Hepatocyte (in vitro differentiated cells): ENCODE results near the gene NPLOC4. TPM values are rescaled to one million over a fixed set of nuclear protein-coding genes. Genes with fewer than 3 reads are reported as not detected.

Experiments used
- DNase-seq: peaks from one replicate; pipeline ENCODE4 v3.0.0-alpha.2; 2016; ENCODE audit warnings: low spot score
- H2AFZ ChIP-seq: fragments of 200-600 bp; sonication (generic); 2 replicates; pipeline ENCODE4 v1.6.0; 2016; ENCODE audit warnings: antibody characterized with exemption, mild to moderate bottlenecking
- H3K27ac ChIP-seq: fragments of 200-600 bp; sonication (generic); 2 replicates; pipeline ENCODE4 v1.5.1; 2016; ENCODE audit warnings: mild to moderate bottlenecking
- H3K27me3 ChIP-seq: fragments of 200-600 bp; sonication (generic); 2 replicates; pipeline ENCODE4 v1.6.1; 2016
- H3K36me3 ChIP-seq: fragments of 200-600 bp; sonication (generic); replicated peaks from 2 replicates; pipeline ENCODE4 v1.5.1; 2016; ENCODE audit warnings: low read depth; ENCODE audit not compliant: insufficient read depth
- H3K4me1 ChIP-seq: fragments of 200-600 bp; sonication (generic); 2 replicates; pipeline ENCODE4 v1.5.1; 2016; ENCODE audit warnings: mild to moderate bottlenecking, moderate library complexity; ENCODE audit not compliant: insufficient read depth
- H3K4me2 ChIP-seq: fragments of 200-600 bp; sonication (generic); 2 replicates; pipeline ENCODE4 v1.6.0; 2016
- H3K4me3 ChIP-seq: fragments of 200-600 bp; sonication (generic); 2 replicates; pipeline ENCODE4 v1.5.1; 2016; ENCODE audit warnings: mild to moderate bottlenecking
- H3K79me2 ChIP-seq: fragments of 200-600 bp; sonication (generic); 2 replicates; pipeline ENCODE4 v1.6.0; 2017; ENCODE audit warnings: mild to moderate bottlenecking
- H3K9me2 ChIP-seq: fragments of 200-600 bp; sonication (generic); replicated peaks from 2 replicates; pipeline ENCODE4 v1.6.0; 2017; ENCODE audit warnings: mild to moderate bottlenecking; ENCODE audit not compliant: insufficient read depth
- H3K9me3 ChIP-seq: fragments of 200-600 bp; sonication (generic); 2 replicates; pipeline ENCODE4 v1.5.1; 2016; ENCODE audit warnings: low read depth, mild to moderate bottlenecking
- H4K20me1 ChIP-seq: fragments of 200-600 bp; sonication (generic); 2 replicates; pipeline ENCODE4 v1.6.0; 2016; ENCODE audit warnings: mild to moderate bottlenecking; ENCODE audit not compliant: insufficient read depth, poor library complexity, severe bottlenecking
- CTCF ChIP-seq: fragments of 200-600 bp; sonication (generic); IDR thresholded peaks from 2 replicates; pipeline ENCODE4 v1.5.1; 2016; ENCODE audit warnings: antibody characterized with exemption, mild to moderate bottlenecking; ENCODE audit not compliant: poor library complexity
- EZH2 ChIP-seq: fragments of 200-600 bp; sonication (generic); IDR thresholded peaks from 2 replicates; pipeline ENCODE4 v1.6.1; 2016; ENCODE audit warnings: antibody characterized with exemption, mild to moderate bottlenecking, borderline replicate concordance
- EZH2phosphoT487 ChIP-seq: fragments of 200-600 bp; sonication (generic); IDR thresholded peaks from one replicate; pipeline ENCODE4 v1.6.1; 2018; ENCODE audit warnings: antibody characterized with exemption, mild to moderate bottlenecking, low read depth, moderate library complexity; ENCODE audit not compliant: unreplicated experiment, severe bottlenecking
- WGBS: methylation state at CpG from one replicate; pipeline ENCODE4 v1.1.6; 2016; ENCODE audit warnings: low lambda C conversion rate; ENCODE audit errors: missing lambda C conversion rate; 5-methylcytosine and 5-hydroxymethylcytosine counted together
- polyA plus RNA-seq: library from polyadenylated mRNA; unstranded; fragments of >200 nt; fragmentation: Nextera tagmentation; extraction: Ambion mirVana; gene quantifications from 2 replicates; pipeline ENCODE4 v1.2.1, GENCODE V29; 2016
- total RNA-seq: library from RNA; depleted of rRNA; stranded (reverse); fragments of >200 nt; gene quantifications from 2 replicates; pipeline ENCODE4 v1.2.3, GENCODE V29; 2014

The NPLOC4 gene
- total and polyA plus RNA-seq, 2 experiments from 2014 or later, result 53.7 to 54.6 TPM

- Histone ChIP-seq H3K36me3 (no peaks in the 10 kb centered on the region), H3K9me2 (no peaks in the 10 kb centered on the region), H3K4me1 (peaks cover 9% of the 10 kb centered on the region), H3K27me3 (peaks cover 13% of the 10 kb centered on the region), H3K9me3 (no peaks in the 10 kb centered on the region), H3K4me2 (no peak overlapping the region), H3K4me3 (no peak overlapping the region), H3K27ac (no peak overlapping the region), H4K20me1 (no peaks in the 10 kb centered on the region), H2AFZ (no peak overlapping the region), H3K79me2 (no peaks in the 10 kb centered on the region)
- no peak for DNase-seq
- 99% methylated on average over 14 of the region's 14 CpGs for WGBS
- TF ChIP-seq CTCF, result no peak
- no peak for TF ChIP-seq EZH2
- TF ChIP-seq EZH2phosphoT487, result no peak
Measured at GRCh38 chr17:81540676-81541027, 96.3 kb downstream of the NPLOC4 start.

- Histone ChIP-seq H2AFZ (no peak overlapping the region), H3K9me3 (no peaks in the 10 kb centered on the region), H3K79me2 (no peaks in the 10 kb centered on the region), H4K20me1 (no peaks in the 10 kb centered on the region), H3K4me3 (no peak overlapping the region), H3K9me2 (no peaks in the 10 kb centered on the region), H3K27me3 (peaks cover 13% of the 10 kb centered on the region), H3K4me1 (peaks cover 9% of the 10 kb centered on the region), H3K4me2 (no peak overlapping the region), H3K27ac (no peak overlapping the region), H3K36me3 (no peaks in the 10 kb centered on the region)
- TF ChIP-seq EZH2, result no peak
- no peak for TF ChIP-seq CTCF
- no peak for TF ChIP-seq EZH2phosphoT487
- DNase-seq, result no peak
- WGBS, result 97% methylated on average over 25 of the region's 28 CpGs
Measured at GRCh38 chr17:81539961-81540675, 96.8 kb downstream of the NPLOC4 start.

- H3K27me3 ChIP-seq, result peaks cover 13% of the 10 kb centered on the region
- H3K9me3 ChIP-seq, result no peaks in the 10 kb centered on the region
- TF ChIP-seq EZH2 (no peak), EZH2phosphoT487 (no peak), CTCF (no peak)
- H3K9me2 ChIP-seq, result no peaks in the 10 kb centered on the region
- WGBS, result 91% methylated on average over 8 of the region's 10 CpGs
- no peak for DNase-seq
- no peak overlapping the region for H3K4me2 ChIP-seq
- H3K27ac ChIP-seq, result no peak overlapping the region
- H3K4me1 ChIP-seq, result peaks cover 9% of the 10 kb centered on the region
- no peak overlapping the region for H2AFZ ChIP-seq
- no peaks in the 10 kb centered on the region for H4K20me1 ChIP-seq
- H3K4me3 ChIP-seq, result no peak overlapping the region
- no peaks in the 10 kb centered on the region for H3K79me2 ChIP-seq
- H3K36me3 ChIP-seq, result no peaks in the 10 kb centered on the region
Measured at GRCh38 chr17:81539571-81539900, 97.4 kb downstream of the NPLOC4 start.
